WI38 (cell line): ENCODE results near the gene RPH3AL.

Source experiments
- H3K4me3 ChIP-seq: 2 replicates; pipeline ENCODE4 v1.5.1; 2011; ENCODE audit warnings: low read depth, mild to moderate bottlenecking, control low read depth, low read length
- TF ChIP-seq, protein P1 (sequence below): IDR thresholded peaks from 2 replicates; pipeline ENCODE4 v1.5.1; 2012; ENCODE audit warnings: low read depth, mild to moderate bottlenecking, control low read depth, low read length

Gene RPH3AL

GRCh38 chr17:306116-306515 is 46.5 kb downstream of the RPH3AL start:
- no peak overlapping the region for H3K4me3 ChIP-seq

DNA sequence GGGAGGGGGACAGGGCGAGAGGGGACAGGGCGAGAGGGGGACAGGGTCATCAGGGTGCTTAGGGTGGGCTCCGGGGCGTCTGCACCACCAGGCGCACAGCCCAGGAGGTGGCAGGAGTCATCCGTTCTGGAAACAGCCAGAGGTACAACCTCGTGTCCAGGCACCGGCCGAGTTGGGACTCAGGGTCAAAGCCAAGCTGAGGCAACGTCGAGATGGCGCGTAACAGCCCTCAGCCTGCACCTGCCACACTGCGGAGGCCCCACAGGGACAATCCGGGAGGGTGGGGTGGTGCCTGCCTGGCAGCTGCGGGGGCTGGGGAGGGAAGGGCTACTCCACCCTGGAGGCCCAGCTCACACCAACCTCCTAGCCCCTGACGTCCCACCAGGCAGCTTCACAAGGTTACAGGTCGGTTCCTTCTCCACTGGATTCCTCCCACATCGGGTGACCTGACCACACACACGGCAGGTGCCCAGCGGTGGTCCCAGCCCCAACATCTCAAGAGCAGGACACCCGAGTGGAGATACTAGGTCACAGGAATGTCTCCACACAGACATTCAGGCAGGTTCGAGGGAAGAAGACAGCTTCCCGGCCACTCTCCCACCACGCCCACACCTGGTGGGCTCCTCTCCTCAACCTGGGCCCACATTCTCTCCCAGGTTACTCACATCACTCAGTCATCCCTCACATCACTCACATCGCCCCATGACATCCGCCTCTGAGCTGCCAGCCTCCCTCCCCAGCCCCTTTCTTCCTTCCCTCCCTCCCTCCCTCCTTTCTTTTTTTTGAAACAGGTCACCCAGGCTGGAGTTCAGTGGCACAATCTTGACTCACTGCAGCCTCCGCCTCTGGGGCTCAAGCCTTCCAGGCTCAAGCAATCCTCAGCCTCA is 47.3 kb downstream of the RPH3AL start:
- H3K4me3 ChIP-seq = no peak overlapping the region
- TF ChIP-seq, protein P1, sequence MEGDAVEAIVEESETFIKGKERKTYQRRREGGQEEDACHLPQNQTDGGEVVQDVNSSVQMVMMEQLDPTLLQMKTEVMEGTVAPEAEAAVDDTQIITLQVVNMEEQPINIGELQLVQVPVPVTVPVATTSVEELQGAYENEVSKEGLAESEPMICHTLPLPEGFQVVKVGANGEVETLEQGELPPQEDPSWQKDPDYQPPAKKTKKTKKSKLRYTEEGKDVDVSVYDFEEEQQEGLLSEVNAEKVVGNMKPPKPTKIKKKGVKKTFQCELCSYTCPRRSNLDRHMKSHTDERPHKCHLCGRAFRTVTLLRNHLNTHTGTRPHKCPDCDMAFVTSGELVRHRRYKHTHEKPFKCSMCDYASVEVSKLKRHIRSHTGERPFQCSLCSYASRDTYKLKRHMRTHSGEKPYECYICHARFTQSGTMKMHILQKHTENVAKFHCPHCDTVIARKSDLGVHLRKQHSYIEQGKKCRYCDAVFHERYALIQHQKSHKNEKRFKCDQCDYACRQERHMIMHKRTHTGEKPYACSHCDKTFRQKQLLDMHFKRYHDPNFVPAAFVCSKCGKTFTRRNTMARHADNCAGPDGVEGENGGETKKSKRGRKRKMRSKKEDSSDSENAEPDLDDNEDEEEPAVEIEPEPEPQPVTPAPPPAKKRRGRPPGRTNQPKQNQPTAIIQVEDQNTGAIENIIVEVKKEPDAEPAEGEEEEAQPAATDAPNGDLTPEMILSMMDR = no peak

More at GRCh38 chr17:306116-306515, 46.5 kb downstream of the RPH3AL start:
- TF ChIP-seq, protein P1 = no peak

DNA sequence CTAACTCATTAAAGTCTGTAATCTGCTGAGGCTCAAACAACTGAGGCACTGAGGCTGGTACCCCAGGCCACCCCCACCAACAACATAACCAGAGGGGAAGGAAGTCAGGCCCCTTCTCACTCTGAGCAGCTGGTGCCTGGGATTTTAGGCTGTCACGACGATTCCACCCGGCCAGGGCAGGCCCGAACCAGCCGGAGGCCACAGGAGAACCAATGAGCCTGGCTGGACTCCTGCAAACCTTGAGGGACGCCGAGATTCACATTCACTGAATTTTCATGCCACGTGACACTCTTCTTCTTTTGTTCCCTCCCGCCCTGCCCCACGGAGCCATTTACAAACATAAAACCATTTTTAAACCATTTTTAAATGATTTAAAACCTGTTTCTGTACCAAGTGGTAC is 48.1 kb downstream of the RPH3AL start:
- TF ChIP-seq, protein P1 = no peak
- no peak overlapping the region for H3K4me3 ChIP-seq

DNA sequence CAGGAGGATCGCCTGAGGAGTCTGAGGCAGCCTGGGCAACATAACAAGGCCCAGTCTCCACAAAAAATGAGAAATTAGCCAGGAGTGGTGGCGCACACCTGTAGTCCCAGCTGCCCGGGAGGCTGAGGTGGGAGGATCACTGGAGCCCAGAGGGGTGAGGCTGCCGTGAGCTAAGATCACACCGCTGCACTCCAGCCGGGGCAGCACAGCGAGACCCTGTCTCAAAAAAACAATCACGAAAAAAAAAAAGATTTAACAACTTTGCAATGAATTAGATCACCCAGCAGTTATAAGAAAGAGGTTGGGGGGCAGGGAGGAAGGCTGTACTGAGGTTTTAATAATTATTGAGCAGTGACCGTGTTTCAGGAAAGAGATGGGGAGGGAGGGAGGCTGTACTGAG is 49.4 kb downstream of the RPH3AL start:
- no peak overlapping the region for H3K4me3 ChIP-seq
- TF ChIP-seq, protein P1 = no peak

- no peak overlapping the region for H3K4me3 ChIP-seq
- TF ChIP-seq, protein P1 = no peak
Observed at GRCh38 chr17:302300-302698, 50.3 kb downstream of the RPH3AL start.

GRCh38 chr17:301681-302299 is 50.8 kb downstream of the RPH3AL start:
- no peak overlapping the region for H3K4me3 ChIP-seq
- TF ChIP-seq, protein P1 = no peak

DNA sequence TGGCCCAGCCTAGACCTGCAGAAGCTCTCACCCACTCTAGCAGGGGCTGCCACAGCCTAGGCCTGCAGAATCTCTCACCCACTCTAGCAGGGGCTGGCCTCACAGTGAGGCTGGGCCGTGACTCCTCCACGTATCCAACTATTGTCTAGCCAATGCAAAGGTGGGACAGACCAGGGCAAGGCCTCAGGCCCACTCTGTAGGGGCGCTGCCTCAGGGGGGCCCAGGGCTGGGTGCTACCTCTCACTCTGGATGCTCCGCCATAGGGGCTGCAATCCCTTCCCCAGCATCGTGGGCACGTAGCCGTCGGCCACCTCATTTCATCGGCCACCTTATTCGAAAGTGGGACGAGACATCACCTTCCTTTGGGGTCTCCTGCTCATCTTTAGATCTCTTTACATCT is 51.7 kb downstream of the RPH3AL start:
- no peak overlapping the region for H3K4me3 ChIP-seq
- TF ChIP-seq, protein P1 = no peak
